ENCODE results near the gene CASZ1. TPM values are rescaled to one million over a fixed set of nuclear protein-coding genes. Genes with fewer than 3 reads are reported as not detected.

The CASZ1 gene
- total RNA-seq, 4 donors from 2014 or later = 106 to 229 (median 160) TPM

- no peaks in the 10 kb centered on the region for H3K36me3 ChIP-seq
- TF ChIP-seq POLR2AphosphoS5 (IDR thresholded peaks at IDR 0.05) (no peak), POLR2A (IDR thresholded peaks at IDR 0.05) (no peak), EP300 (IDR thresholded peaks at IDR 0.05) (no peak)
- TF ChIP-seq, protein P1, sequence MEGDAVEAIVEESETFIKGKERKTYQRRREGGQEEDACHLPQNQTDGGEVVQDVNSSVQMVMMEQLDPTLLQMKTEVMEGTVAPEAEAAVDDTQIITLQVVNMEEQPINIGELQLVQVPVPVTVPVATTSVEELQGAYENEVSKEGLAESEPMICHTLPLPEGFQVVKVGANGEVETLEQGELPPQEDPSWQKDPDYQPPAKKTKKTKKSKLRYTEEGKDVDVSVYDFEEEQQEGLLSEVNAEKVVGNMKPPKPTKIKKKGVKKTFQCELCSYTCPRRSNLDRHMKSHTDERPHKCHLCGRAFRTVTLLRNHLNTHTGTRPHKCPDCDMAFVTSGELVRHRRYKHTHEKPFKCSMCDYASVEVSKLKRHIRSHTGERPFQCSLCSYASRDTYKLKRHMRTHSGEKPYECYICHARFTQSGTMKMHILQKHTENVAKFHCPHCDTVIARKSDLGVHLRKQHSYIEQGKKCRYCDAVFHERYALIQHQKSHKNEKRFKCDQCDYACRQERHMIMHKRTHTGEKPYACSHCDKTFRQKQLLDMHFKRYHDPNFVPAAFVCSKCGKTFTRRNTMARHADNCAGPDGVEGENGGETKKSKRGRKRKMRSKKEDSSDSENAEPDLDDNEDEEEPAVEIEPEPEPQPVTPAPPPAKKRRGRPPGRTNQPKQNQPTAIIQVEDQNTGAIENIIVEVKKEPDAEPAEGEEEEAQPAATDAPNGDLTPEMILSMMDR (IDR thresholded peaks at IDR 0.05) = no peak
- DNase-seq (ENCODE audit: low spot score in 2 of 2) = no peak
- H3K9me3 ChIP-seq = no peaks in the 10 kb centered on the region
- H3K4me3 ChIP-seq = no peak overlapping the region
- H3K4me1 ChIP-seq = peaks cover 8% of the 10 kb centered on the region
- H3K27me3 ChIP-seq = peaks cover 6% of the 10 kb centered on the region
- no peak overlapping the region for H3K27ac ChIP-seq
- 88% methylated on average over 14 of the region's 14 CpGs for WGBS
Measured at GRCh38 chr1:10813799-10814198, 17.4 kb upstream of the CASZ1 start.

DNA sequence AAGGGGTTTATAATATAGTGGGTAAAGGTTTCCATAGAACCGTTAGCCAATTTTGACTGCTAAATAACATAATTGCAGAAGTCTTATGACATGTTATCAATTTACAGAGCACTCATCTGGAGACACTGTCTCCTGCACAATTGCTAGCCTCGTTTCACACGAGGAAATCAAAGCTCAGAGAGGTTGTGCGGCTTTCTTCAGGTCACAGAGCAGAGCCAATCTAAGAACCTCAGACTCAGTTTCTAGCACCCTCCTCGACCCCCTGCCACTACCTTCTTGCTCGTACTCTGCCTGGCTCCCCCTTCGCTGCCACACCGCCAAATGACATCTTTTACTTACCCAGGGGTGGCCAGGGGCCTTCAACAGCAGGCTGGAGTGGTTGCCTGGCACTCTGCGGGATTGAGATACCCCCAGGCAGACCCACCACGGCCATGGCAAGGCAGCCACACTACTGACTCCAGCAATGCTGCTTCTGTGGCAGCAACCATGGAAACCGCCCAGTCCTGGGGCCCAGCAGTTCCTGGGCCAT, 16.0 kb upstream of the CASZ1 start:
- H3K27ac ChIP-seq = no peak overlapping the region
- peaks cover 13% of the 10 kb centered on the region for H3K27me3 ChIP-seq
- H3K9me3 ChIP-seq = no peaks in the 10 kb centered on the region
- WGBS = 89% methylated on average over 11 of the region's 11 CpGs
- H3K4me1 ChIP-seq = peaks cover 6% of the 10 kb centered on the region
- no peak for TF ChIP-seq EP300 (IDR thresholded peaks at IDR 0.05)
- no peak overlapping the region for H3K4me3 ChIP-seq
- DNase-seq (ENCODE audit: low spot score in 2 of 2) = no peak
- H3K36me3 ChIP-seq = no peaks in the 10 kb centered on the region

DNA sequence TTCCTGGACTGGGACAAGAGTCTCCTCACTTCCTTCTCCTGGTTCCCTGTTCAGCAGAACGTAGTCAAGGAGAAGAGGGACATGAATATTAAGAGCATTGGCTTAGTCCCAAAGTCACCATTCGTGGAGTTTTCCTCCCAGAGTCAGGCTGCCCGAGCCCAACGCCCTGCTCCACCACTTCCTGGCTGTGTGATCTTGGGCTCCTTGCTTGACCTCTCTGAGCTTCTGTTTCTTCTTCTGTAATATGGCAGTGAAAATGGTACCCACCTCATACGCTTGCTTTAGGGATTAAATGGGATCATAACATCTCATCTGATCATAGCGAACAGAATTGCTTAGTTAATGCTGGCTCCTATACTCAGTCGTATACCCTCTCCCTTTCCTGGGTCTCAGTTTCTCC, 12.0 kb upstream of the CASZ1 start:
- Histone ChIP-seq H3K27me3 (peaks cover 39% of the 10 kb centered on the region), H3K36me3 (no peaks in the 10 kb centered on the region), H3K27ac (no peak overlapping the region), H3K9me3 (no peaks in the 10 kb centered on the region), H3K4me3 (no peak overlapping the region), H3K4me1 (peaks cover 4% of the 10 kb centered on the region)
- DNase-seq (ENCODE audit: low spot score in 2 of 2) = no peak
- TF ChIP-seq, protein P1 (IDR thresholded peaks at IDR 0.05) = no peak
- no peak for TF ChIP-seq POLR2AphosphoS5 (IDR thresholded peaks at IDR 0.05)
- TF ChIP-seq EP300 (IDR thresholded peaks at IDR 0.05) = no peak
- WGBS = 75% methylated on average over 7 of the region's 7 CpGs

- Histone ChIP-seq H3K9me3 (no peaks in the 10 kb centered on the region), H3K4me3 (no peak overlapping the region), H3K27me3 (peaks cover 39% of the 10 kb centered on the region), H3K4me1 (peaks cover 14% of the 10 kb centered on the region), H3K36me3 (no peaks in the 10 kb centered on the region), H3K27ac (no peak overlapping the region)
- no peak for DNase-seq (ENCODE audit: low spot score in 2 of 2)
- TF ChIP-seq, protein P1 (IDR thresholded peaks at IDR 0.05) = no peak
- TF ChIP-seq EP300 (IDR thresholded peaks at IDR 0.05) = no peak
- TF ChIP-seq POLR2AphosphoS5 (IDR thresholded peaks at IDR 0.05) = no peak
- 91% methylated on average over 5 of the region's 5 CpGs for WGBS
Measured at GRCh38 chr1:10806966-10807365, 10.5 kb upstream of the CASZ1 start.

GRCh38 chr1:10803971-10804820, 7.8 kb upstream of the CASZ1 start:
- no peaks in the 10 kb centered on the region for H3K36me3 ChIP-seq
- H3K27ac ChIP-seq = peak overlapping the region; percentile 89
- no peaks in the 10 kb centered on the region for H3K9me3 ChIP-seq
- H3K4me1 ChIP-seq = peaks cover 14% of the 10 kb centered on the region
- TF ChIP-seq POLR2AphosphoS5 (IDR thresholded peaks at IDR 0.05) = peak in 2 of 3 donors; percentile 33 to 42
- TF ChIP-seq, protein P1 (IDR thresholded peaks at IDR 0.05) = no peak
- peaks cover 42% of the 10 kb centered on the region for H3K27me3 ChIP-seq
- WGBS = 33% methylated on average over 12 of the region's 21 CpGs
- no peak overlapping the region for H3K4me3 ChIP-seq
- DNase-seq (ENCODE audit: low spot score in 2 of 2) = peak in 1 of 2 donors; percentile 82
